HG02970 (cell line): Measurements from ENCODE around the gene KPNA6.
A peak's percentile ranks its signal among the peaks of the same experiment; 100 is the strongest.

ENCODE experiments used
- ATAC-seq: cut with Tn5 transposase; IDR thresholded peaks from one replicate; pipeline ENCODE4 v1.9.1; 2021; ENCODE audit warnings: mild to moderate bottlenecking, moderate library complexity, moderate number of reproducible peaks; ENCODE audit not compliant: unreplicated experiment, low FRiP score

KPNA6 gene

DNA sequence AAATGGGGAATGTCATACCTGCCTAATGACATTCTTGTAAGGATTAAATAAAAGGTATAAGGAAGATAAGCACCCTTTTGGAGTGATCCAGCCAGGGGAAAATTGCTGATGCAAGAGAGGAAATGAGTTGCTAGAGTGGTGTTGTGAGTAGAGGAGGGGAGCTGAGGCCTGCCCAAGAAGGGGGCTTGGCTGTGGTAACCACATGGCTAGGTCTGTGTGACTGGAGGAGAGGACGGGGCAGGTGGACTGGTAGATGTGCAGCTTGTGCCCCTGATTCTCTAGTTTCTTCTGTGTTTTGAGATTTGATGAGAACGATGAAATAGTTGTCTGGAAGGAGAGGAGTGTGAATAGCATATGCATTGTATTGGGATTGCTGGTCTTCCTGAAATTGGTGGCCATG is 78.2 kb downstream of the KPNA6 start:
- ATAC-seq = no peak

DNA sequence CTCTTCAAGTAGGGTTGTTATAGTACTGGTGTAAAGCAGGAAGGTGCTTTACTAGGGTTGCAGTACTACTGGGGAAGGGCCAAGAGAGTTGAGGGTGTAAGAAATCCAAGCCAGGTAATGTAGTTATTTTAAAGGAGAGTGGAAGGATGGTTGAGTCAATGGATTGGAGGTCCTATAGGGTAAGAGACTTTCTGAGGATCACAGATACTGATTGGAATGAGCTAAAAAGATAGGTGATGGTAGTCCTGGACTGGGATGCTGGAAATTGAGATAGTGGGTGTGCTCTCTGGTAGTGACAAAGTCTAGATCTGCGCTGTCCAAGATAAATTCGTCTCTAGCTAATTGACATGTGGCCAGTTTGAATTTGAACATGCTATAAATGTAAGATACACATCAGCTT is 78.6 kb downstream of the KPNA6 start:
- no peak for ATAC-seq

- ATAC-seq = no peak
Measured at GRCh38 chr1:32187850-32188249, 80.0 kb downstream of the KPNA6 start.

- ATAC-seq = no peak
Measured at GRCh38 chr1:32192220-32192948, 84.5 kb downstream of the KPNA6 start.

DNA sequence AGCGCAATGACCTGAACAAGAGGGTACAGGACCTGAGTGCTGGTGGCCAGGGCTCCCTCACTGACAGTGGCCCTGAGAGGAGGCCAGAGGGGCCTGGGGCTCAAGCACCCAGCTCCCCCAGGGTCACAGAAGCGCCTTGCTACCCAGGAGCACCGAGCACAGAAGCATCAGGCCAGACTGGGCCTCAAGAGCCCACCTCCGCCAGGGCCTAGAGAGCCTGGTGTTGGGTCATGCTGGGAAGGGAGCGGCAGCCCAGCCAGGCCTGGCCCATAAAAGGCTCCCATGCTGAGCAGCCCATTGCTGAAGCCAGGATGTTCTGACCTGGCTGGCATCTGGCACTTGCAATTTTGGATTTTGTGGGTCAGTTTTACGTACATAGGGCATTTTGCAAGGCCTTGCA is 87.1 kb downstream of the KPNA6 start:
- ATAC-seq = no peak

DNA sequence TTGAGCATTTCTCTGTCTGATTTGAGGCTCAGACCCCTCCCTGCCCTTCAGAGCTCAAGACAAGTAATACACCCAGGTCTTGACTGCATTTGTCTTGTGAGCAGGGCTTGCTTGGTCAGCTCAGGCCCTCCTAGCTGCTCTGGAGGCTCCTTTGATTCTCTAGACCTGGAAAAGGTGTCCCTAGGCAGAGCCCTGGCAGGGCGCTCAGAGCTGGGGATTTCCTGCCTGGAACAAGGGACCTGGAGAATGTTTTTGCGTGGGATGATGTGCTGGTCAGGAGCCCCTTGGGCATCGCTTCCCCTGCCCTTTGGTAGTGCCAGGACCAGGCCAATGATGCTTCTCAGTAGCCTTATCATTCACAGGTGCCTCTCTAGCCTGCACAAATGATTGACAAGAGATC is 87.7 kb downstream of the KPNA6 start:
- ATAC-seq = no peak

- ATAC-seq = no peak
Measured at GRCh38 chr1:32195972-32196823, 88.3 kb downstream of the KPNA6 start.

GRCh38 chr1:32197074-32197473 is 89.2 kb downstream of the KPNA6 start:
- no peak for ATAC-seq

DNA sequence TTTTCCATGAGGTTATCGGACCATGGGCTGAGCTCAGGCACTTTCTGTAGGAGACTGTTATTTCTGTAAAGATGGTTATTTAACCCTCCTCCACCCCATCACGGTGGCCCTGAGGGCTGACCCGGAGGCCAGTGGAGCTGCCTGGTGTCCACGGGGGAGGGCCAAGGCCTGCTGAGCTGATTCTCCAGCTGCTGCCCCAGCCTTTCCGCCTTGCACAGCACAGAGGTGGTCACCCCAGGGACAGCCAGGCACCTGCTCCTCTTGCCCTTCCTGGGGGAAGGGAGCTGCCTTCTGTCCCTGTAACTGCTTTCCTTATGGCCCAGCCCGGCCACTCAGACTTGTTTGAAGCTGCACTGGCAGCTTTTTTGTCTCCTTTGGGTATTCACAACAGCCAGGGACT is 90.0 kb downstream of the KPNA6 start:
- no peak for ATAC-seq

DNA sequence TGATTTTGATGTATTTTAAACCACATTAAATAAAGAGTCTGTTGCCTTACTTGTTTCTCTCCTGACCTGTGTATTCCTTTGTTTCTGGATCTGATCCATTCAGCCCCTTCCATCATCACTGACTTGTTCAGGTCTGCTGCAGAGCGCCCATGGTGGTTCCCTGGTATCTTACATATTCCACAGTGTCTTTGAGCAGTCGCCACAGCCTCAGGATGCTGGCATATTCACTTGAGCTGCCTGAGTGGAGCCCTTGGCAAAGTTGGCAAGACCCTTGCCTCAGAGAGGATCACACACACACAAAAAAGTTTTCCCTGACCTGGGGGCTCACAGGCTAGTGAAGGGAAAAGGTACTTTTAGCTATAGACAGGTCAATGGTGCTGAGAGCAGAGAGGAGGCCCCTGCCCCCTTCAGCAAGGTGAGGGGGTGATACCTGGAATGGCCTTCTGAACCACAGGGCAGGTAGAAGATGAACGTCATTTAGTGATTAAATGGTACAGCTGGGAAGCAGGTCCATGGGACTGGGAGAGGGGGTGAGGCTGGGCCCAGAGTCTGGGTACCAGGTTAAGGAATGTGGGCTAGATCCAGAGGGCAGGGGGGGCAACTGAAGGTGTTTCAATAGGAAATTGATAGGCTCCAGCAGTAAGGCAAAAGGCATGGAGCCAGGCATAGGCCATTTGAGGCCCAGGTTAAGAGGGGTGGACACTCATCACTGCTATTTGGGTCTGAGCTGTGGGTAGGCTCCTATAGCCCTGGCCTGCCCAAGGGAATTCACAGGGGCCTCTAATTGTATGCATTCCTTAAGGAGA is 90.6 kb downstream of the KPNA6 start:
- ATAC-seq = no peak

- ATAC-seq = no peak
Measured at GRCh38 chr1:32199043-32199716, 91.3 kb downstream of the KPNA6 start.

DNA sequence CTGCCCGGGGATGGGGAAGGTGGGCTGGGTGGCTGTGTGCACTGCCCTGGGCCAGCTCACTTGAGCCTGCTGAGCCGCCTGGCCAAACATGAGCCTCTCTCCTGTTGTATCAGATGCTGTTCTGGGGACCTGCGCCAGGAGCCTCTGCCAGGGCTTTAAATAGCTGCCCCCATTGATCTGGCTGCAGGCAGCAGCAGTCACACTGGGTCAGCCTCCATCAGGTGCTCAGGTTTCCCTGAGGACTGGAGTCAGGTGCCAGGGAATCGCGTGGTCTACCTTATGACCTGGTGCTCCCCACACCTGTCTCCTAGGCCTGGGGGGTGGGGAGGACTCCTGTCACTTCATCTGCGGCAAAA is 91.8 kb downstream of the KPNA6 start:
- no peak for ATAC-seq

- no peak for ATAC-seq
Measured at GRCh38 chr1:32200226-32201010, 92.6 kb downstream of the KPNA6 start, which contains the start of gene CCDC28B. CCDC28B (plus strand) TSS chr1:32200595; CDS start chr1:32201936, 1,341 bp downstream.

- peak; percentile 36 for ATAC-seq
Measured at GRCh38 chr1:32201011-32201855, 93.4 kb downstream of the KPNA6 start.

DNA sequence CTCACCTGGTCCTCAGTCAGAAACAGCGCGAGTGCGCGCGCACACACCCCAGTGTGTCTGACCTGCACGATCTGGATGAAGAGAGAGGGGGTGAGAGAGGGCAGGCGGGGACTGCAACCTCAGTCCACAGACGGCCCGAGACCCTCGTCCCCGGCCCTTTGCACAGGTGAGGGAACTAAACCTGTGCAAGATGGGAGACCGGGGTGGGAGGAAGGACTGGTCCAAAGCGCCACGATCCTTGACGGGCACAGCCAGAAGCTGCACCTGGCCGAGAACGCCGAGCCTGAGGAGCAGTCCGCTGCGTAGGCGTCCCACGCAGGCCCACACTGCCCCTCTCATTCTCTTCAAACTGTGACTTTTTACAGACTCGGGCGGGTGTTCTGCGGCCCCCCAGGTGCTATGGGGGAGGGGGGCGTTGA is 97.1 kb downstream of the KPNA6 start:
- no peak for ATAC-seq

- ATAC-seq = peak; percentile 38
Measured at GRCh38 chr1:32205401-32206370, 97.8 kb downstream of the KPNA6 start, which contains the start of gene IQCC. IQCC (plus strand) TSS chr1:32205671; CDS start chr1:32205682, 11 bp downstream.

- no peak for ATAC-seq
Measured at GRCh38 chr1:32208469-32208868, 100.6 kb downstream of the KPNA6 start.
